IPS-20b (cell line): Measurements from ENCODE around the gene POFUT2.
"Not testable (repeated sequence)": the region's sequence is repeated elsewhere in the genome, so short reads cannot be mapped to it uniquely, and the experiment has no call there.

Experiments used
- H3K27ac ChIP-seq: one replicate; pipeline ENCODE4 v1.5.1; 2013; ENCODE audit warnings: low read length
- H3K27me3 ChIP-seq: 2 replicates; pipeline ENCODE4 v1.6.1; 2013; ENCODE audit warnings: mild to moderate bottlenecking, low read length, inconsistent platforms; ENCODE audit not compliant: insufficient read depth
- H3K36me3 ChIP-seq: 2 replicates; pipeline ENCODE4 v1.6.1; 2013; ENCODE audit warnings: low read depth, mild to moderate bottlenecking, inconsistent platforms, low read length, moderate library complexity; ENCODE audit not compliant: insufficient read depth
- H3K4me1 ChIP-seq: 2 replicates; pipeline ENCODE4 v1.6.1; 2013; ENCODE audit warnings: mild to moderate bottlenecking, control low read depth, inconsistent platforms, low read length, moderate library complexity; ENCODE audit not compliant: insufficient read depth
- H3K4me3 ChIP-seq: 2 replicates; pipeline ENCODE4 v1.5.1; 2013; ENCODE audit warnings: mild to moderate bottlenecking, low read length, inconsistent platforms
- H3K9ac ChIP-seq: 2 replicates; pipeline ENCODE4 v1.6.1; 2013; ENCODE audit warnings: low read depth, mild to moderate bottlenecking, inconsistent platforms, low read length, moderate library complexity
- H3K9me3 ChIP-seq: 2 replicates; pipeline ENCODE4 v1.6.1; 2013; ENCODE audit warnings: mild to moderate bottlenecking, low read depth, low read length, inconsistent platforms; ENCODE audit not compliant: insufficient read depth

POFUT2 gene

GRCh38 chr21:45315676-45316470 is 28.2 kb upstream of the POFUT2 start:
- H3K27ac ChIP-seq, H3K4me3 ChIP-seq, H3K9ac ChIP-seq, H3K4me1 ChIP-seq, H3K36me3 ChIP-seq, H3K9me3 ChIP-seq, H3K27me3 ChIP-seq: not testable (repeated sequence)

DNA sequence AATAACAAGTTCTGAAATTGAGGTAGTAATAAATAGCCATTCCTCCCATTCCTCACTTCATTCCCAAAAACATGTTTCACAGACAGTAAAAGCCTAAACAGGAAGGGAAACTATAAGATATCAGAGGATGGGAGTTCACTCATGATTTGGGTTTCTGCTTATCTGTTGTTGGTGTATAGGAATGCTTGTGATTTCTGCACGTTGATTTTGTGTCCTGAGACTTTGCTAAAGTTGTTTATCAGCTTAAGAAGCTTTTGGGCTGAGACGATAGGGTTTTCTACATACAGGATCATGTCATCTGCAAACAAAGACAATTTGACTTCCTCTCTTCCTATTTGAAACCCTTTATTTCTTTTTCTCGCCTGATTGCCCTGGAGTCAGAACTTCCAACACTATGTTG is 26.0 kb upstream of the POFUT2 start:
- no peak overlapping the region for H3K9ac ChIP-seq
- no peak overlapping the region for H3K4me3 ChIP-seq

GRCh38 chr21:45313015-45313414 is 25.3 kb upstream of the POFUT2 start:
- Histone ChIP-seq H3K27ac (no peak overlapping the region), H3K27me3 (no peaks in the 10 kb centered on the region), H3K9ac (no peak overlapping the region), H3K4me3 (no peak overlapping the region), H3K36me3 (no peaks in the 10 kb centered on the region), H3K9me3 (no peaks in the 10 kb centered on the region; the same call in 1 of the 2 replicates), H3K4me1 (no peaks in the 10 kb centered on the region)

More for the DNA sequence above, 26.0 kb upstream of the POFUT2 start:
- Histone ChIP-seq H3K4me1 (no peaks in the 10 kb centered on the region), H3K36me3 (no peaks in the 10 kb centered on the region), H3K27me3 (no peaks in the 10 kb centered on the region), H3K9me3 (no peaks in the 10 kb centered on the region; the same call in 1 of the 2 replicates), H3K27ac (no peak overlapping the region)

GRCh38 chr21:45312296-45312695 is 24.6 kb upstream of the POFUT2 start:
- H3K36me3 ChIP-seq: no peaks in the 10 kb centered on the region
- H3K27me3 ChIP-seq: no peaks in the 10 kb centered on the region
- no peak overlapping the region for H3K9ac ChIP-seq
- H3K9me3 ChIP-seq: no peaks in the 10 kb centered on the region; the same call in 1 of the 2 replicates
- H3K27ac ChIP-seq: no peak overlapping the region
- H3K4me3 ChIP-seq: no peak overlapping the region
- H3K4me1 ChIP-seq: no peaks in the 10 kb centered on the region

DNA sequence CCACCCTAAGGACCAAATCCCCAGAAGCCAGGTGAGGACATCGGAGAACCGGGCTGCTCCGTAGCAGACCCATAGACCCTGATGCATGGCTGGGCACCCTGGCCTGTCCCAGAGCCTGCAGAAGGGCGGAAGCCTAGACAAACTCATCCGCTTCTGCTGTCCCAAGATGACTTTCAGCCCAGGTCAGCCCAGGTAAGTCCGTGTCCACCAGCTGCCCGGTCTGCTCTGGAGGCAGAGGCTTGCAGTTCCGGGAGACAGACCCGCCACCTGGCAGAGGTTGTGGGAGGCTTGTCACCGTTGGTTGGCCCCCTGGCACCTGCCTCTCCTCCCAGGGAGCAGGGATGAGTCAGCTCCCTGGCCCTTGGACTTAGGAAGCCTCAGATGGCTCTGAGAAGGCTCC is 22.8 kb upstream of the POFUT2 start:
- Histone ChIP-seq H3K9me3 (no peaks in the 10 kb centered on the region; the same call in 1 of the 2 replicates), H3K4me3 (no peak overlapping the region), H3K27ac (no peak overlapping the region), H3K27me3 (no peaks in the 10 kb centered on the region), H3K36me3 (no peaks in the 10 kb centered on the region), H3K9ac (no peak overlapping the region), H3K4me1 (no peaks in the 10 kb centered on the region)

DNA sequence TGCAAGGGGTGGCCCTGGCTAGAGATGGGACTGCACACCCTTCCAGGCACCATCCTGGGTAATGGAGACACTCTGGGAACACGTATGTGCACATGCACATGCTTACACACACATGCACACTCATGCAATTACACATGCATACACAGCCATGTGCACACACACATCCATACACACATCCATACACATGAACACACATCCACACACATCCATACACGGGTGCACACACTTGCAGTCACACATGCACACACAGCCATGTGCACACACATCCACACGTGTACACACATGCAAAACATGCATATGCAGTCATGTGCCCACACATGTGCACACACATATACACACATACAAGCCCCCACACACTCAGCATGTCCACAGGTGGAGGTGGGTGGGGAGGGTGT is 22.3 kb upstream of the POFUT2 start:
- Histone ChIP-seq H3K27me3 (no peaks in the 10 kb centered on the region), H3K4me1 (no peaks in the 10 kb centered on the region), H3K27ac (no peak overlapping the region), H3K9ac (no peak overlapping the region), H3K36me3 (no peaks in the 10 kb centered on the region), H3K9me3 (no peaks in the 10 kb centered on the region; the same call in 1 of the 2 replicates), H3K4me3 (no peak overlapping the region)

GRCh38 chr21:45309069-45309986 is 21.6 kb upstream of the POFUT2 start:
- no peaks in the 10 kb centered on the region for H3K4me1 ChIP-seq
- H3K4me3 ChIP-seq: no peak overlapping the region
- H3K36me3 ChIP-seq: no peaks in the 10 kb centered on the region
- no peaks in the 10 kb centered on the region for H3K27me3 ChIP-seq
- H3K9ac ChIP-seq: no peak overlapping the region
- no peaks in the 10 kb centered on the region; the same call in 1 of the 2 replicates for H3K9me3 ChIP-seq
- no peak overlapping the region for H3K27ac ChIP-seq

- no peaks in the 10 kb centered on the region; the same call in 1 of the 2 replicates for H3K9me3 ChIP-seq
- no peak overlapping the region for H3K27ac ChIP-seq
- H3K27me3 ChIP-seq: no peaks in the 10 kb centered on the region
Measured at GRCh38 chr21:45308194-45309068, 20.7 kb upstream of the POFUT2 start.

GRCh38 chr21:45307597-45308158 is 20.0 kb upstream of the POFUT2 start:
- not testable (repeated sequence) for H3K9ac ChIP-seq, H3K4me1 ChIP-seq, H3K27me3 ChIP-seq, H3K4me3 ChIP-seq, H3K9me3 ChIP-seq, H3K27ac ChIP-seq, H3K36me3 ChIP-seq

More at GRCh38 chr21:45308194-45309068, 20.7 kb upstream of the POFUT2 start:
- Histone ChIP-seq H3K4me3 (no peak overlapping the region), H3K9ac (no peak overlapping the region), H3K36me3 (no peaks in the 10 kb centered on the region), H3K4me1 (no peaks in the 10 kb centered on the region)

DNA sequence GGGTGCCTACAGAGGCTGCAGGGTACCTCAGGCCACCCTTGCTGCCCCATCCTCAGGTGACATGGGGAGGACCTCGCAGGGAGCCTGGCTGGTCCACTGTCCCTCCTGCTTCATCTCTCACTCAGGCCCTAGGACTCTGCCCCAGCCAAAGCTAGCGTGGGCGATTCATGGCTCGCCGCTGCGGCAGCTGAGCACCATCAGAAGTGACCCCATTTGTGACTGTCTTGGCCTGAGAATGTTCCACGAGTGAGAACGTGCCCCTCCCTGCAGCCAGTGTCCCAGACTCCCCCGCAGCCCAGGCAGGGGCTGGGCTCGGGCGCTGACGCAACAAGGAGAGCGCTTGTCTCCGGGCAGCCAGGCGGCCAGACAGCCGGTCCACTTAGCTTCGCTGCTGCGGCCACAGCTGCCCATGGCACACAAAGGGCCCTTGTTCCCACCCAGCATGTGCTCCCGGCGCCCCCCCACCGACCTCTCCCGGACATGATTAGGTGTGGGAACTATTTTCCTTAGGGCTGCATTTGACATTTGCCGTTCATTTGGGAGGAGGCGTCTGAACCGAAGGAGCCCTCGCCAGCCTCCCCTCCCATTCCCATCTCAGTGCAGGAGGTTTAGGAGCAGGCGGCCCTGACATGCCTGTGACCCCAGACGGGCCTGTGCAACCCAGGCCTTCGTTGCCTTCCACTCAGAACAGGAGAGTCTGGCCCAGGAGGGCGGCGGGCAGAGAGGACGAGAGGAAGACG is 19.3 kb upstream of the POFUT2 start:
- Histone ChIP-seq H3K9ac (no peak overlapping the region), H3K27me3 (no peaks in the 10 kb centered on the region), H3K36me3 (no peaks in the 10 kb centered on the region), H3K4me1 (no peaks in the 10 kb centered on the region), H3K4me3 (no peak overlapping the region), H3K9me3 (no peaks in the 10 kb centered on the region; the same call in 1 of the 2 replicates), H3K27ac (no peak overlapping the region)
